GM18517 (cell line): ENCODE results near the gene FHIT.
"Not testable (repeated sequence)": the region's sequence is repeated elsewhere in the genome, so short reads cannot be mapped to it uniquely, and the experiment has no call there.

Experiments
- ATAC-seq: cut with Tn5 transposase; IDR thresholded peaks from one replicate; pipeline ENCODE4 v1.9.1; 2021; ENCODE audit warnings: mild to moderate bottlenecking, moderate library complexity; ENCODE audit not compliant: unreplicated experiment

The FHIT gene

GRCh38 chr3:60742606-60743145, 508.6 kb downstream of the FHIT start:
- no peak for ATAC-seq

- no peak for ATAC-seq
Observed at GRCh38 chr3:60737633-60738399, 513.4 kb downstream of the FHIT start.

- no peak for ATAC-seq
Observed at GRCh38 chr3:60730371-60730770, 520.9 kb downstream of the FHIT start.

GRCh38 chr3:60729056-60729455, 522.2 kb downstream of the FHIT start:
- ATAC-seq = no peak

GRCh38 chr3:60728006-60728405, 523.2 kb downstream of the FHIT start:
- ATAC-seq = no peak

- no peak for ATAC-seq
Observed at GRCh38 chr3:60720736-60721135, 530.5 kb downstream of the FHIT start.

GRCh38 chr3:60716573-60716972, 534.7 kb downstream of the FHIT start:
- ATAC-seq = no peak

- ATAC-seq = no peak
Observed at GRCh38 chr3:60708191-60708975, 542.9 kb downstream of the FHIT start.

- ATAC-seq = no peak
Observed at GRCh38 chr3:60707452-60708020, 543.7 kb downstream of the FHIT start.

- no peak for ATAC-seq
Observed at GRCh38 chr3:60703956-60704736, 547.1 kb downstream of the FHIT start.

- no peak for ATAC-seq
Observed at GRCh38 chr3:60703008-60703407, 548.2 kb downstream of the FHIT start.

- ATAC-seq = no peak
Observed at GRCh38 chr3:60698117-60698516, 553.1 kb downstream of the FHIT start.

- no peak for ATAC-seq
Observed at GRCh38 chr3:60697132-60697531, 554.1 kb downstream of the FHIT start.

GRCh38 chr3:60696428-60697125, 554.7 kb downstream of the FHIT start:
- no peak for ATAC-seq

- no peak for ATAC-seq
Observed at GRCh38 chr3:60675424-60675823, 575.8 kb downstream of the FHIT start.

- ATAC-seq = no peak
Observed at GRCh38 chr3:60674870-60675269, 576.4 kb downstream of the FHIT start.

- no peak for ATAC-seq
Observed at GRCh38 chr3:60673123-60673522, 578.1 kb downstream of the FHIT start.

GRCh38 chr3:60672337-60672736, 578.9 kb downstream of the FHIT start:
- ATAC-seq = not testable (repeated sequence)

- ATAC-seq = no peak
Observed at GRCh38 chr3:60669636-60670035, 581.6 kb downstream of the FHIT start.

- ATAC-seq = no peak
Observed at GRCh38 chr3:60660026-60660425, 591.2 kb downstream of the FHIT start.
